ENCODE data around the gene CIPC. TPM values are rescaled to one million over a fixed set of nuclear protein-coding genes. Genes with fewer than 3 reads are reported as not detected.
A peak's percentile ranks its signal among the peaks of the same experiment; 100 is the strongest.

The CIPC gene
- total and polyA plus RNA-seq, 9 of the 15 experiments (the other 6 are each of a cell fraction or from before 2014, with no cell fraction given) = 5.0 to 16.9 (median 10.7) TPM

- TF ChIP-seq E2F6 (IDR thresholded peaks at IDR 0.05; ENCODE audit: borderline replicate concordance in 1 of 2, extremely low read depth in 1 of 2, insufficient read depth in 1 of 2, insufficient read length in 1 of 2, low read depth in 1 of 2, low read length in 1 of 2, poor library complexity in 1 of 2, severe bottlenecking in 1 of 2) = no peak
- TF ChIP-seq PRMT5 (CRISPR knock-in tag; IDR thresholded peaks at IDR 0.05) = no peak
- TF ChIP-seq ETS1 (conservative IDR thresholded peaks at IDR 0.05; ENCODE audit: control insufficient read depth, low read depth, low read length) = no peak
- no peak for TF ChIP-seq ZKSCAN1 (IDR thresholded peaks at IDR 0.05; ENCODE audit: low read depth, low read length)
- peak; percentile 74 for TF ChIP-seq NFYB (IDR thresholded peaks at IDR 0.05; ENCODE audit: extremely low read depth, insufficient read length)
- TF ChIP-seq GTF2A2 (tag; IDR thresholded peaks at IDR 0.05) = no peak
- TF ChIP-seq CBFA2T2 (conservative IDR thresholded peaks at IDR 0.05) = 0 out of 2 replicates have a peak, but pooled peaks have one; percentile 9
- no peak for TF ChIP-seq ZNF76 (CRISPR knock-in tag; IDR thresholded peaks at IDR 0.05; ENCODE audit: borderline replicate concordance)
- no peak for TF ChIP-seq ZNF431 (CRISPR knock-in tag; IDR thresholded peaks at IDR 0.05)
- no peak for TF ChIP-seq ELF1 (tag; IDR thresholded peaks at IDR 0.05)
- no peak for TF ChIP-seq HNRNPUL1 (IDR thresholded peaks at IDR 0.05; ENCODE audit: low read length)
- no peak for TF ChIP-seq GTF3C2 (IDR thresholded peaks at IDR 0.05; ENCODE audit: borderline replicate concordance, extremely low read depth, insufficient read length)
- TF ChIP-seq NONO (IDR thresholded peaks at IDR 0.05; ENCODE audit: low read depth in 2 of 2, low read length in 1 of 2) = no peak
- no peak for TF ChIP-seq PBX2 (CRISPR knock-in tag; IDR thresholded peaks at IDR 0.05; ENCODE audit: low read depth)
- no peak for TF ChIP-seq PBX2 (tag; conservative IDR thresholded peaks at IDR 0.05; ENCODE audit: low read depth)
- TF ChIP-seq C11orf30 (IDR thresholded peaks at IDR 0.05; ENCODE audit: low read depth) = peak; percentile 47; the same call in 1 of the 2 replicates
- no peak for TF ChIP-seq HNRNPH1 (optimal IDR thresholded peaks at IDR 0.05; ENCODE audit: low read depth, low read length)
- TF ChIP-seq DLX4 (CRISPR knock-in tag; IDR thresholded peaks at IDR 0.05) = no peak
Measured at GRCh38 chr14:77148510-77149231, 50.6 kb downstream of the CIPC start (continued).
